ENCODE results near the gene WDR1.

The WDR1 gene

GRCh38 chr4:10113362-10114047 lies 3.1 kb downstream of the WDR1 start:
- no peak for DNase-seq

GRCh38 chr4:10112658-10113284 lies 3.8 kb downstream of the WDR1 start:
- no peak for DNase-seq

GRCh38 chr4:10111067-10111801 lies 5.4 kb downstream of the WDR1 start:
- no peak for DNase-seq

GRCh38 chr4:10109995-10110670 lies 6.5 kb downstream of the WDR1 start:
- DNase-seq: no peak

GRCh38 chr4:10108818-10109783 lies 7.5 kb downstream of the WDR1 start:
- DNase-seq: no peak

- DNase-seq: no peak
Observed at GRCh38 chr4:10108391-10108790, 8.2 kb downstream of the WDR1 start.

- no peak for DNase-seq
Observed at GRCh38 chr4:10107111-10108091, 9.2 kb downstream of the WDR1 start.

- DNase-seq: no peak
Observed at GRCh38 chr4:10106421-10107039, 10.1 kb downstream of the WDR1 start.

- DNase-seq: no peak
Observed at GRCh38 chr4:10105920-10106319, 10.7 kb downstream of the WDR1 start.

GRCh38 chr4:10105421-10105820 lies 11.2 kb downstream of the WDR1 start:
- no peak for DNase-seq

GRCh38 chr4:10104991-10105276 lies 11.7 kb downstream of the WDR1 start:
- no peak for DNase-seq

- DNase-seq: no peak
Observed at GRCh38 chr4:10104211-10104990, 12.2 kb downstream of the WDR1 start.

- DNase-seq: no peak
Observed at GRCh38 chr4:10102474-10103332, 13.9 kb downstream of the WDR1 start.

GRCh38 chr4:10101671-10102473 lies 14.7 kb downstream of the WDR1 start:
- no peak for DNase-seq

- DNase-seq: no peak
Observed at GRCh38 chr4:10100734-10101216, 15.8 kb downstream of the WDR1 start.

GRCh38 chr4:10099499-10100325 lies 16.9 kb downstream of the WDR1 start:
- DNase-seq: no peak

- DNase-seq: no peak
Observed at GRCh38 chr4:10098780-10099160, 17.8 kb downstream of the WDR1 start.
